A549 (cell line): ENCODE measurements around the gene SRL. TPM values are rescaled to one million over a fixed set of nuclear protein-coding genes. Genes with fewer than 3 reads are reported as not detected.

Source experiments
- polyA plus RNA-seq, 4 experiments: library from polyadenylated mRNA; depleted of rRNA in 3 of 4; stranded (reverse); fragments of >200 nt; fragmentation: RNase III in 1 of 4; extraction: RNeasy Plus Mini Kit Qiagen cat#74134 plus additional on column Dnase treatment in 1 of 4; gene quantifications; 2 replicates in 3 of 4; 3 replicates in 1 of 4; pipeline ENCODE4 v1.2.3, GENCODE V29; 2011 to 2017

SRL gene
- polyA plus RNA-seq, 2 of the 4 experiments (the other 2 are of a cell fraction): 0.03 TPM; not detected in 1

Other genes starting within 250 kb of the SRL start
- gene ADCY9, start 125.6 kb downstream of the SRL start, polyA plus RNA-seq (2011; rRNA removed): 6.2 and 6.9 TPM in 2 replicates
- 7.6 to 9.4 TPM (median 8.7 TPM) in 3 replicates for gene ADCY9, start 125.6 kb downstream of the SRL start, polyA plus RNA-seq (2017; fragmentation: RNase III; extraction: RNeasy Plus Mini Kit Qiagen cat#74134 plus additional on column Dnase treatment)
- 7.0 and 7.2 TPM in 2 replicates for gene TFAP4, start 30.9 kb upstream of the SRL start, polyA plus RNA-seq (2011; rRNA removed)
- gene TFAP4, start 30.9 kb upstream of the SRL start, polyA plus RNA-seq (2017; fragmentation: RNase III; extraction: RNeasy Plus Mini Kit Qiagen cat#74134 plus additional on column Dnase treatment): 13.6 to 15.7 TPM (median 14.7 TPM) in 3 replicates
- 5.5 and 6.8 TPM in 2 replicates for gene GLIS2, start 74.0 kb upstream of the SRL start, polyA plus RNA-seq (2011; rRNA removed)
- gene GLIS2, start 74.0 kb upstream of the SRL start, polyA plus RNA-seq (2017; fragmentation: RNase III; extraction: RNeasy Plus Mini Kit Qiagen cat#74134 plus additional on column Dnase treatment): 15.8 to 19.5 TPM (median 16.3 TPM) in 3 replicates
- gene PAM16, start 109.2 kb upstream of the SRL start, polyA plus RNA-seq (2011; rRNA removed): 42.5 and 55.1 TPM in 2 replicates
- gene PAM16, start 109.2 kb upstream of the SRL start, polyA plus RNA-seq (2017; fragmentation: RNase III; extraction: RNeasy Plus Mini Kit Qiagen cat#74134 plus additional on column Dnase treatment): 58.7 to 64.3 TPM (median 59.1 TPM) in 3 replicates
- 2.0 and 2.3 TPM in 2 replicates for gene VASN, start 129.8 kb upstream of the SRL start, polyA plus RNA-seq (2011; rRNA removed)
- 4.0 to 4.7 TPM (median 4.2 TPM) in 3 replicates for gene VASN, start 129.8 kb upstream of the SRL start, polyA plus RNA-seq (2017; fragmentation: RNase III; extraction: RNeasy Plus Mini Kit Qiagen cat#74134 plus additional on column Dnase treatment)
- 5.7 and 6.0 TPM in 2 replicates for gene CORO7, start 174.5 kb upstream of the SRL start, polyA plus RNA-seq (2011; rRNA removed)
- gene CORO7, start 174.5 kb upstream of the SRL start, polyA plus RNA-seq (2017; fragmentation: RNase III; extraction: RNeasy Plus Mini Kit Qiagen cat#74134 plus additional on column Dnase treatment): 11.1 to 12.6 TPM (median 11.9 TPM) in 3 replicates
- gene DNAJA3, start 183.8 kb upstream of the SRL start, polyA plus RNA-seq (2011; rRNA removed): 70.9 and 77.2 TPM in 2 replicates
- 64.6 to 71.6 TPM (median 66.0 TPM) in 3 replicates for gene DNAJA3, start 183.8 kb upstream of the SRL start, polyA plus RNA-seq (2017; fragmentation: RNase III; extraction: RNeasy Plus Mini Kit Qiagen cat#74134 plus additional on column Dnase treatment)
- 36.3 and 36.4 TPM in 2 replicates for gene NMRAL1, start 232.5 kb upstream of the SRL start, polyA plus RNA-seq (2011; rRNA removed)
- 47.4 to 55.8 TPM (median 48.8 TPM) in 3 replicates for gene NMRAL1, start 232.5 kb upstream of the SRL start, polyA plus RNA-seq (2017; fragmentation: RNase III; extraction: RNeasy Plus Mini Kit Qiagen cat#74134 plus additional on column Dnase treatment)
- 35.4 and 37.3 TPM in 2 replicates for gene HMOX2, start 234.3 kb upstream of the SRL start, polyA plus RNA-seq (2011; rRNA removed)
- 47.7 to 49.6 TPM (median 49.5 TPM) in 3 replicates for gene HMOX2, start 234.3 kb upstream of the SRL start, polyA plus RNA-seq (2017; fragmentation: RNase III; extraction: RNeasy Plus Mini Kit Qiagen cat#74134 plus additional on column Dnase treatment)